HepG2 (cell line): ENCODE data around the gene TTLL10. TPM values are rescaled to one million over a fixed set of nuclear protein-coding genes. Genes with fewer than 3 reads are reported as not detected.
A peak's percentile ranks its signal among the peaks of the same experiment; 100 is the strongest.

ENCODE experiments used
- ATAC-seq: fragments of 200-7000 bp; cut with Tn5 transposase; 3 replicates; pipeline ENCODE4 v1.9.1; 2020; ENCODE audit warnings: mild to moderate bottlenecking, moderate library complexity
- BruUV-seq: library from RNA; stranded (reverse); fragments of 400-500 nt; replicated peaks from 2 replicates; lab custom pipeline; 2021; lab: Mats Ljungman, UMichigan
- CTCF ChIA-PET: fragments of 300-600 bp; formaldehyde crosslinking; extraction: SDS; loops from one replicate; lab custom pipeline; 2021; ENCODE audit warnings: low total read pairs, inconsistent platforms, low intra/inter-chr PET ratio; lab: Yijun Ruan, JAX
- POLR2A ChIA-PET: fragments of 350-600 bp; sonication (Branson Sonifier 250); formaldehyde crosslinking; loops from one replicate; lab custom pipeline; 2020; ENCODE audit warnings: antibody characterized with exemption, inconsistent platforms; lab: Yijun Ruan, JAX
- DNase-seq: peaks from one replicate; pipeline ENCODE4 v3.0.0-alpha.2; 2015; ENCODE audit warnings: low spot score
- FAIRE-seq: peaks from 3 replicates; lab custom pipeline; 2011; peaks lifted over from hg19 to GRCh38; lab: Jason Lieb, UNC
- H2AFZ ChIP-seq: one replicate; pipeline ENCODE4 v1.6.1; 2011; ENCODE audit warnings: low read length, inconsistent platforms
- H3K27ac ChIP-seq: fragments of 300-600 bp; 3 replicates; pipeline ENCODE4 v1.8.0; 2011; ENCODE audit warnings: mixed run types, mild to moderate bottlenecking, mixed read lengths, low read length, inconsistent platforms; ENCODE audit not compliant: insufficient read depth; ENCODE audit errors: extremely low read length
- H3K27me3 ChIP-seq, 2 experiments: fragments of 200-600 bp in 1 of 2; 2 replicates in 1 of 2; 3 replicates in 1 of 2; pipeline versions ENCODE4 v1.6.0 to v1.8.0; 2011; ENCODE audit warnings: low read length in 2 of 2, mild to moderate bottlenecking in 2 of 2, moderate library complexity in 2 of 2, inconsistent platforms in 1 of 2; ENCODE audit not compliant: insufficient read depth in 2 of 2, control insufficient read depth in 1 of 2
- H3K36me3 ChIP-seq, 2 experiments: fragments of 200-600 bp in 1 of 2; replicated peaks in 1 of 2; 2 replicates in 1 of 2; 3 replicates in 1 of 2; pipeline versions ENCODE4 v1.5.1 to v1.8.0; 2011; ENCODE audit warnings: low read length in 2 of 2, inconsistent platforms in 1 of 2; ENCODE audit not compliant: insufficient read depth in 2 of 2, control insufficient read depth in 1 of 2
- H3K4me1 ChIP-seq: 2 replicates; pipeline ENCODE4 v1.5.1; 2012; ENCODE audit warnings: low read length, inconsistent platforms; ENCODE audit not compliant: insufficient read depth
- H3K4me2 ChIP-seq: 2 replicates; pipeline ENCODE4 v1.6.0; 2011; ENCODE audit warnings: low read depth, low read length, inconsistent platforms
- H3K4me3 ChIP-seq, 3 experiments: fragments of 200-600 bp in 1 of 3; sonication (generic), shearing (Covaris generic) in 1 of 3; replicated peaks in 1 of 3; 2 replicates each; pipeline ENCODE4 v1.5.1; 2011 to 2016; ENCODE audit warnings: low read length in 3 of 3, inconsistent platforms in 2 of 3, low read depth in 2 of 3, mild to moderate bottlenecking in 2 of 3, control low read depth in 1 of 3, mixed read lengths in 1 of 3; ENCODE audit not compliant: insufficient read depth in 1 of 3
- H3K79me2 ChIP-seq: one replicate; pipeline ENCODE4 v1.6.1; 2011; ENCODE audit warnings: low read length, inconsistent platforms; ENCODE audit not compliant: insufficient read depth
- H3K9ac ChIP-seq: 2 replicates; pipeline ENCODE4 v1.6.0; 2011; ENCODE audit warnings: mild to moderate bottlenecking, low read depth, low read length, inconsistent platforms; ENCODE audit not compliant: insufficient read depth
- H3K9me3 ChIP-seq: 2 replicates; pipeline ENCODE4 v1.5.1; 2012; ENCODE audit warnings: mild to moderate bottlenecking, low read length
- H4K20me1 ChIP-seq: 2 replicates; pipeline ENCODE4 v1.6.0; 2011; ENCODE audit warnings: inconsistent platforms, mild to moderate bottlenecking, low read length, moderate library complexity; ENCODE audit not compliant: insufficient read depth
- DNMT1 ChIP-seq: sonication (generic); formaldehyde crosslinking; IDR thresholded peaks from 2 replicates; pipeline ENCODE4 v1.5.1; 2020; ENCODE audit warnings: mild to moderate bottlenecking, missing genetic modification reagents
- PPARG ChIP-seq: conservative IDR thresholded peaks from 2 replicates; pipeline ENCODE4 v1.6.1; 2016; ENCODE audit warnings: missing biosample characterization, missing genetic modification reagents
- THRA ChIP-seq: sonication (generic); formaldehyde crosslinking; IDR thresholded peaks from 2 replicates; pipeline ENCODE4 v1.4.0; 2020; ENCODE audit warnings: missing genetic modification reagents, borderline replicate concordance
- ZBTB38 ChIP-seq: sonication (generic); formaldehyde crosslinking; IDR thresholded peaks from 2 replicates; pipeline ENCODE4 v1.5.1; 2020; ENCODE audit warnings: mild to moderate bottlenecking, missing genetic modification reagents
- ZNF207 ChIP-seq: fragments of 450-650 bp; IDR thresholded peaks from 2 replicates; pipeline ENCODE4 v1.6.1; 2016; ENCODE audit warnings: antibody characterized with exemption, borderline replicate concordance
- ZNF251 ChIP-seq: sonication (generic); formaldehyde crosslinking; IDR thresholded peaks from 2 replicates; pipeline ENCODE4 v1.9.0; 2021; ENCODE audit warnings: mild to moderate bottlenecking, missing genetic modification reagents
- ZSCAN12 ChIP-seq: sonication (generic); formaldehyde crosslinking; IDR thresholded peaks from 2 replicates; pipeline ENCODE4 v1.9.0; 2021; ENCODE audit warnings: mild to moderate bottlenecking, missing genetic modification reagents
- WGBS: methylation state at CpG from one replicate; pipeline ENCODE4 v1.1.6; 2017; ENCODE audit warnings: low lambda C conversion rate; 5-methylcytosine and 5-hydroxymethylcytosine counted together
- in situ Hi-C: cut with HindIII; loops from 2 replicates; pipeline ENCODE4 v1.10.0; 2017; ENCODE audit warnings: low pct_unique_long_range_greater_than_20kb; ENCODE audit not compliant: extremely low pct_ligation_motif_present
- intact Hi-C: fragments of 100-400 bp; cut with micrococcal nuclease; formaldehyde crosslinking; loops from one replicate; pipeline ENCODE4 v1.10.0; 2022; ENCODE audit not compliant: unreplicated experiment
- polyA plus RNA-seq, 8 experiments: library from polyadenylated mRNA; depleted of rRNA in 3 of 8; stranded (reverse) in 7 of 8; unstranded in 1 of 8; fragments of >200 nt; fragmentation: Illumina TruSeq in 4 of 8; extraction: Trizol in 4 of 8; gene quantifications; 2 replicates each; pipeline versions ENCODE4 v1.2.1 to v1.2.3, GENCODE V29; 2011 to 2016; ENCODE audit warnings: low read depth in 4 of 8, missing spikeins in 1 of 8, mixed read lengths in 1 of 8; ENCODE audit not compliant: insufficient read depth in 1 of 8
- total RNA-seq, 5 experiments: library from RNA; depleted of rRNA; stranded (reverse); fragments of >200 nt; fragmentation: Illumina TruSeq; extraction: Trizol; gene quantifications; 2 replicates each; pipeline ENCODE4 v1.2.3, GENCODE V29; 2016; ENCODE audit warnings: low read depth in 1 of 5

Gene TTLL10
- total and polyA plus RNA-seq, 2 of the 13 experiments (the other 11 are each of a cell fraction or from before 2014, with no cell fraction given) = not detected

GRCh38 chr1:1129381-1129821, 44.3 kb upstream of the TTLL10 start:
- H3K36me3 ChIP-seq = no peaks in the 10 kb centered on the region
- TF ChIP-seq ZNF251 (CRISPR knock-in tag) = no peak
- no peak for TF ChIP-seq DNMT1
- no peak for TF ChIP-seq ZNF207
- no peak for TF ChIP-seq PPARG (CRISPR knock-in tag)
- no peak for TF ChIP-seq ZSCAN12 (CRISPR knock-in tag)
- no peak for TF ChIP-seq THRA (CRISPR knock-in tag)
- TF ChIP-seq ZBTB38 (CRISPR knock-in tag) = peak; percentile 68
- DNase-seq (no peak), ATAC-seq (no peak), FAIRE-seq (no peak)
- H3K9ac ChIP-seq = peak overlapping the region; percentile 89; the same call in 1 of the 2 replicates
- no peak overlapping the region for H2AFZ ChIP-seq
- BruUV-seq = no TSS peak
- WGBS = 89% methylated on average over 18 of the region's 19 CpGs
- in situ Hi-C loops = no loop called here
- ChIA-PET CTCF (no interaction called here), POLR2A (interaction anchor here (1.0 to 3.0 kb wide), 5 partner anchors 13 to 108 kb away, joined by 3 to 30 read pairs (median 6); partner anchors contain the start of gene C1orf159)
- H3K4me3 ChIP-seq = peak overlapping the region; percentile 67 to 82 (median 79); a peak in 5 of 6 replicates
- H4K20me1 ChIP-seq = no peaks in the 10 kb centered on the region
- peak overlapping the region; percentile 93 for H3K4me2 ChIP-seq
- peak overlapping the region; percentile 84 for H3K27ac ChIP-seq
- peaks cover 5% of the 10 kb centered on the region for H3K79me2 ChIP-seq
- no peaks in the 10 kb centered on the region for H3K9me3 ChIP-seq
- intact Hi-C loops = no loop called here
- peaks cover 68% of the 10 kb centered on the region for H3K4me1 ChIP-seq
- H3K27me3 ChIP-seq = no peaks in the 10 kb centered on the region
